HepG2 (cell line): ENCODE measurements around the gene TOMM22. TPM values are rescaled to one million over a fixed set of nuclear protein-coding genes. Genes with fewer than 3 reads are reported as not detected.

ENCODE experiments used
- ARID3A ChIP-seq: IDR thresholded peaks from 2 replicates; pipeline ENCODE4 v1.6.1; 2012; ENCODE audit warnings: low read depth, low read length, improper control_type of control experiment
- GLI4 ChIP-seq: sonication (generic); formaldehyde crosslinking; IDR thresholded peaks from 2 replicates; pipeline ENCODE4 v1.5.1; 2020; ENCODE audit warnings: missing genetic modification reagents, mild to moderate bottlenecking, moderate library complexity, borderline replicate concordance
- JUNB ChIP-seq: sonication (generic); formaldehyde crosslinking; IDR thresholded peaks from 2 replicates; pipeline ENCODE4 v1.8.0; 2022; ENCODE audit warnings: missing genetic modification reagents, mild to moderate bottlenecking, borderline replicate concordance
- KDM2A ChIP-seq: sonication (generic); formaldehyde crosslinking; IDR thresholded peaks from 2 replicates; pipeline ENCODE4 v1.4.0; 2020; ENCODE audit warnings: low read depth, missing genetic modification reagents, borderline replicate concordance
- PHB2 ChIP-seq: fragments of 450-650 bp; IDR thresholded peaks from 2 replicates; pipeline ENCODE4 v1.6.1; 2018; ENCODE audit not compliant: partially characterized antibody
- SNAI1 ChIP-seq: sonication (generic); formaldehyde crosslinking; IDR thresholded peaks from 2 replicates; pipeline ENCODE4 v1.5.0; 2020; ENCODE audit warnings: mild to moderate bottlenecking, missing genetic modification reagents, borderline replicate concordance
- TP53 ChIP-seq: sonication (generic); formaldehyde crosslinking; conservative IDR thresholded peaks from 2 replicates; pipeline ENCODE4 v1.4.0; 2020; ENCODE audit warnings: missing genetic modification reagents
- ZBTB1 ChIP-seq: sonication (generic); formaldehyde crosslinking; IDR thresholded peaks from 2 replicates; pipeline ENCODE4 v1.4.0; 2020; ENCODE audit warnings: missing genetic modification reagents, borderline replicate concordance
- ZMAT5 ChIP-seq: sonication (generic); formaldehyde crosslinking; IDR thresholded peaks from 2 replicates; pipeline ENCODE4 v1.5.0; 2020; ENCODE audit warnings: mild to moderate bottlenecking, low read depth, missing genetic modification reagents, borderline replicate concordance
- ZNF253 ChIP-seq: sonication (generic); formaldehyde crosslinking; IDR thresholded peaks from 2 replicates; pipeline ENCODE4 v1.8.0; 2022; ENCODE audit warnings: mild to moderate bottlenecking, missing genetic modification reagents, borderline replicate concordance
- ZNF333 ChIP-seq: sonication (generic); formaldehyde crosslinking; IDR thresholded peaks from 2 replicates; pipeline ENCODE4 v1.4.0; 2020; ENCODE audit warnings: mild to moderate bottlenecking, missing genetic modification reagents, borderline replicate concordance
- ZNF775 ChIP-seq: sonication (generic); formaldehyde crosslinking; IDR thresholded peaks from 2 replicates; pipeline ENCODE4 v1.4.0; 2020; ENCODE audit warnings: missing genetic modification reagents, mild to moderate bottlenecking, moderate library complexity, borderline replicate concordance
- ZXDC ChIP-seq: sonication (generic); formaldehyde crosslinking; IDR thresholded peaks from 2 replicates; pipeline ENCODE4 v1.5.0; 2020; ENCODE audit warnings: mild to moderate bottlenecking, missing genetic modification reagents
- polyA plus RNA-seq, 8 experiments: library from polyadenylated mRNA; depleted of rRNA in 3 of 8; stranded (reverse) in 7 of 8; unstranded in 1 of 8; fragments of >200 nt; fragmentation: Illumina TruSeq in 4 of 8; extraction: Trizol in 4 of 8; gene quantifications; 2 replicates each; pipeline versions ENCODE4 v1.2.1 to v1.2.3, GENCODE V29; 2011 to 2016; ENCODE audit warnings: low read depth in 4 of 8, missing spikeins in 1 of 8, mixed read lengths in 1 of 8; ENCODE audit not compliant: insufficient read depth in 1 of 8
- total RNA-seq, 5 experiments: library from RNA; depleted of rRNA; stranded (reverse); fragments of >200 nt; fragmentation: Illumina TruSeq; extraction: Trizol; gene quantifications; 2 replicates each; pipeline ENCODE4 v1.2.3, GENCODE V29; 2016; ENCODE audit warnings: low read depth in 1 of 5
- TF ChIP-seq, protein P1 (sequence below): sonication (generic); formaldehyde crosslinking; IDR thresholded peaks from 2 replicates; pipeline ENCODE4 v1.9.0; 2021; ENCODE audit warnings: missing genetic modification reagents, mild to moderate bottlenecking, borderline replicate concordance
- TF ChIP-seq, protein P2 (sequence below): sonication (generic); formaldehyde crosslinking; IDR thresholded peaks from 2 replicates; pipeline ENCODE4 v1.9.0; 2022; ENCODE audit warnings: low read depth, missing genetic modification reagents
- TF ChIP-seq, protein P3 (sequence below): sonication (generic); formaldehyde crosslinking; IDR thresholded peaks from 2 replicates; pipeline ENCODE4 v1.8.0; 2022; ENCODE audit warnings: missing genetic modification reagents, mild to moderate bottlenecking, inconsistent platforms, borderline replicate concordance

TOMM22 gene
- total and polyA plus RNA-seq, 2 of the 13 experiments (the other 11 are each of a cell fraction or from before 2014, with no cell fraction given): 46.9 to 118 TPM

GRCh38 chr22:38681582-38682335 is at the start of gene TOMM22 (continued):
- TF ChIP-seq, protein P1, sequence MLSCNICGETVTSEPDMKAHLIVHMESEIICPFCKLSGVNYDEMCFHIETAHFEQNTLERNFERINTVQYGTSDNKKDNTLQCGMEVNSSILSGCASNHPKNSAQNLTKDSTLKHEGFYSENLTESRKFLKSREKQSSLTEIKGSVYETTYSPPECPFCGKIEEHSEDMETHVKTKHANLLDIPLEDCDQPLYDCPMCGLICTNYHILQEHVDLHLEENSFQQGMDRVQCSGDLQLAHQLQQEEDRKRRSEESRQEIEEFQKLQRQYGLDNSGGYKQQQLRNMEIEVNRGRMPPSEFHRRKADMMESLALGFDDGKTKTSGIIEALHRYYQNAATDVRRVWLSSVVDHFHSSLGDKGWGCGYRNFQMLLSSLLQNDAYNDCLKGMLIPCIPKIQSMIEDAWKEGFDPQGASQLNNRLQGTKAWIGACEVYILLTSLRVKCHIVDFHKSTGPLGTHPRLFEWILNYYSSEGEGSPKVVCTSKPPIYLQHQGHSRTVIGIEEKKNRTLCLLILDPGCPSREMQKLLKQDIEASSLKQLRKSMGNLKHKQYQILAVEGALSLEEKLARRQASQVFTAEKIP: peak; percentile 59; the same call in 1 of the 2 replicates
- TF ChIP-seq, protein P2, sequence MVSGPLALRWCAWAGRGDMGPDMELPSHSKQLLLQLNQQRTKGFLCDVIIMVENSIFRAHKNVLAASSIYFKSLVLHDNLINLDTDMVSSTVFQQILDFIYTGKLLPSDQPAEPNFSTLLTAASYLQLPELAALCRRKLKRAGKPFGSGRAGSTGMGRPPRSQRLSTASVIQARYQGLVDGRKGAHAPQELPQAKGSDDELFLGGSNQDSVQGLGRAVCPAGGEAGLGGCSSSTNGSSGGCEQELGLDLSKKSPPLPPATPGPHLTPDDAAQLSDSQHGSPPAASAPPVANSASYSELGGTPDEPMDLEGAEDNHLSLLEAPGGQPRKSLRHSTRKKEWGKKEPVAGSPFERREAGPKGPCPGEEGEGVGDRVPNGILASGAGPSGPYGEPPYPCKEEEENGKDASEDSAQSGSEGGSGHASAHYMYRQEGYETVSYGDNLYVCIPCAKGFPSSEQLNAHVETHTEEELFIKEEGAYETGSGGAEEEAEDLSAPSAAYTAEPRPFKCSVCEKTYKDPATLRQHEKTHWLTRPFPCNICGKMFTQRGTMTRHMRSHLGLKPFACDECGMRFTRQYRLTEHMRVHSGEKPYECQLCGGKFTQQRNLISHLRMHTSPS: peak; percentile 84; the same call in 1 of the 2 replicates
- TF ChIP-seq, protein P3, sequence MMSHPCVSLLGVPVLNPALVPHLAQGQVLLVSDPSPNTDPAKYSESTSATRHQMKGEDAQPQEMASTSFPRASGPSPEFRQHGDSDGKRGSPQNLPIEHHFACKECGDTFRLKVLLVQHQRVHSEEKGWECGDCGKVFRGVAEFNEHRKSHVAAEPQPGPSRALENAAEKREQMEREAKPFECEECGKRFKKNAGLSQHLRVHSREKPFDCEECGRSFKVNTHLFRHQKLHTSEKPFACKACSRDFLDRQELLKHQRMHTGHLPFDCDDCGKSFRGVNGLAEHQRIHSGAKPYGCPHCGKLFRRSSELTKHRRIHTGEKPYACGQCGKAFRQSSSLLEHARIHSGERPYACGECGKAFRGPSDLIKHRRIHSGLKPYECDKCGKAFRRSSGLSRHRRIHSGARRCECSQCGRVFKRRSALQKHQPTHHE (CRISPR knock-in tag): 0 out of 2 replicates have a peak, but pooled peaks have one; percentile 39
- TF ChIP-seq ZBTB1 (no peak), PHB2 (no peak), SNAI1 (CRISPR knock-in tag) (no peak; the same call in 1 of the 2 replicates), ZNF775 (no peak), KDM2A (CRISPR knock-in tag) (peak; percentile 95), TP53 (CRISPR knock-in tag) (peak; percentile 93), JUNB (CRISPR knock-in tag) (0 out of 2 replicates have a peak, but pooled peaks have one; percentile 28), GLI4 (CRISPR knock-in tag) (peak; percentile 74; the same call in 1 of the 2 replicates), ARID3A (no peak), ZNF333 (CRISPR knock-in tag) (0 out of 2 replicates have a peak, but pooled peaks have one; percentile 45), ZXDC (CRISPR knock-in tag) (peak; percentile 90; the same call in 1 of the 2 replicates), ZNF253 (CRISPR knock-in tag) (peak; percentile 76; the same call in 1 of the 2 replicates), ZMAT5 (peak; percentile 83; the same call in 1 of the 2 replicates)
